ENCODE measurements around the gene TAF1A.

- TF ChIP-seq CTCF (IDR thresholded peaks at IDR 0.05 in 8 of 11, conservative IDR thresholded peaks at IDR 0.05 in 3 of 11) (no peak), POLR2AphosphoS5 (IDR thresholded peaks at IDR 0.05) (no peak), POLR2A (IDR thresholded peaks at IDR 0.05) (no peak)
Measured at GRCh38 chr1:222592171-222592570, 2.4 kb upstream of the TAF1A start.
